ENCODE data around the gene CDC26. TPM values are rescaled to one million over a fixed set of nuclear protein-coding genes. Genes with fewer than 3 reads are reported as not detected.

Gene CDC26
- total RNA-seq, 1 experiment from 2014 or later = 36.9 TPM

GRCh38 chr9:113221003-113221799 lies 54.2 kb downstream of the CDC26 start, which contains the start of the genes FKBP15 and SLC31A1 (continued):
- TF ChIP-seq ARID4B (CRISPR knock-in tag; IDR thresholded peaks at IDR 0.05; ENCODE audit: borderline replicate concordance) (0 out of 2 replicates have a peak, but pooled peaks have one; percentile 49), NFATC4 (CRISPR knock-in tag; IDR thresholded peaks at IDR 0.05) (no peak), ZNF263 (CRISPR knock-in tag; IDR thresholded peaks at IDR 0.05; ENCODE audit: low read depth) (no peak), KAT7 (CRISPR knock-in tag; IDR thresholded peaks at IDR 0.05; ENCODE audit: borderline replicate concordance) (0 out of 2 replicates have a peak, but pooled peaks have one; percentile 30), ZNF232 (CRISPR knock-in tag; IDR thresholded peaks at IDR 0.05) (no peak), IRF1 (CRISPR knock-in tag; IDR thresholded peaks at IDR 0.05) (no peak), FOXP4 (CRISPR knock-in tag; IDR thresholded peaks at IDR 0.05) (no peak; the same call in 1 of the 2 replicates), NFYB (CRISPR knock-in tag; conservative IDR thresholded peaks at IDR 0.05; ENCODE audit: low read depth) (peak; percentile 68), RORB (CRISPR knock-in tag; IDR thresholded peaks at IDR 0.05) (no peak), SMAD4 (CRISPR knock-in tag; IDR thresholded peaks at IDR 0.05) (no peak), E2F5 (CRISPR knock-in tag; IDR thresholded peaks at IDR 0.05) (peak; percentile 79; the same call in 1 of the 2 replicates), TEAD4 (CRISPR knock-in tag; IDR thresholded peaks at IDR 0.05) (no peak), ZNF281 (CRISPR knock-in tag; IDR thresholded peaks at IDR 0.05) (peak; percentile 28; the same call in 1 of the 2 replicates), ATF1 (CRISPR knock-in tag; IDR thresholded peaks at IDR 0.05) (no peak)
